IMR-90 (cell line): Measurements from ENCODE around the gene SLC7A10. TPM values are rescaled to one million over a fixed set of nuclear protein-coding genes. Genes with fewer than 3 reads are reported as not detected.

Experiments used
- ATAC-seq: fragments of 200-7000 bp; cut with Tn5 transposase; 2 replicates; pipeline ENCODE4 v1.9.1; 2020; ENCODE audit warnings: low read depth, mild to moderate bottlenecking, moderate library complexity
- BruUV-seq: library from RNA; stranded (reverse); fragments of 400-500 nt; replicated peaks from 2 replicates; lab custom pipeline; 2021; lab: Mats Ljungman, UMichigan
- CTCF ChIA-PET: fragments of 300-600 bp; formaldehyde crosslinking; extraction: SDS; loops from one replicate; lab custom pipeline; 2021; ENCODE audit warnings: antibody characterized with exemption; lab: Yijun Ruan, JAX
- POLR2A ChIA-PET: fragments of 300-600 bp; sonication (Branson Sonifier 250); formaldehyde crosslinking; loops from one replicate; lab custom pipeline; 2022; ENCODE audit warnings: antibody characterized with exemption; ENCODE audit not compliant: unreplicated experiment; lab: Charles Lee
- DNase-seq: peaks from one replicate; pipeline ENCODE4 v3.0.0; 2013
- H2AFZ ChIP-seq: replicated peaks from 2 replicates; pipeline ENCODE3; 2013; ENCODE audit warnings: low read length, mild to moderate bottlenecking; ENCODE audit not compliant: poor library complexity
- H2AK5ac ChIP-seq: 2 replicates; pipeline ENCODE4 v1.6.1; 2013; ENCODE audit warnings: low read depth, low read length, inconsistent platforms
- H2AK9ac ChIP-seq: replicated peaks from 2 replicates; pipeline ENCODE3; 2013; ENCODE audit warnings: mild to moderate bottlenecking, low read depth, low read length, moderate library complexity; ENCODE audit not compliant: poor library complexity
- H2BK120ac ChIP-seq: 2 replicates; pipeline ENCODE4 v1.6.1; 2013; ENCODE audit warnings: low read depth, low read length, inconsistent platforms
- H2BK15ac ChIP-seq: 3 replicates; pipeline ENCODE4 v1.6.1; 2013; ENCODE audit warnings: low read depth, low read length, inconsistent platforms
- H2BK20ac ChIP-seq: 2 replicates; pipeline ENCODE4 v1.6.1; 2013; ENCODE audit warnings: low read depth, mild to moderate bottlenecking, inconsistent platforms, low read length, moderate library complexity
- H2BK5ac ChIP-seq: 2 replicates; pipeline ENCODE4 v1.6.1; 2013; ENCODE audit warnings: mild to moderate bottlenecking, low read depth, low read length, inconsistent platforms; ENCODE audit not compliant: poor library complexity, severe bottlenecking
- H3K14ac ChIP-seq: replicated peaks from 2 replicates; pipeline ENCODE4 v1.6.1; 2013; ENCODE audit warnings: low read depth, low read length, inconsistent platforms
- H3K18ac ChIP-seq: 2 replicates; pipeline ENCODE4 v1.6.1; 2013; ENCODE audit warnings: low read depth, low read length, control low read depth
- H3K23ac ChIP-seq: 2 replicates; pipeline ENCODE4 v1.6.1; 2013; ENCODE audit warnings: low read depth, low read length, inconsistent platforms
- H3K27ac ChIP-seq: 2 replicates; pipeline ENCODE4 v1.5.1; 2013; ENCODE audit warnings: mild to moderate bottlenecking, control low read depth, low read length; ENCODE audit not compliant: insufficient read depth
- H3K27me3 ChIP-seq: 2 replicates; pipeline ENCODE4 v1.6.1; 2013; ENCODE audit warnings: low read length; ENCODE audit not compliant: control insufficient read depth, insufficient read depth
- H3K36me3 ChIP-seq: 2 replicates; pipeline ENCODE4 v1.6.1; 2013; ENCODE audit warnings: low read length, mixed read lengths; ENCODE audit not compliant: control insufficient read depth, insufficient read depth
- H3K4ac ChIP-seq: 2 replicates; pipeline ENCODE4 v1.6.1; 2013; ENCODE audit warnings: low read depth, low read length, inconsistent platforms
- H3K4me1 ChIP-seq: 2 replicates; pipeline ENCODE4 v1.6.1; 2013; ENCODE audit warnings: low read length, mixed read lengths; ENCODE audit not compliant: control insufficient read depth, insufficient read depth
- H3K4me2 ChIP-seq: 2 replicates; pipeline ENCODE4 v1.6.1; 2013; ENCODE audit warnings: low read depth, mild to moderate bottlenecking, control low read depth, low read length, moderate library complexity
- H3K4me3 ChIP-seq: 2 replicates; pipeline ENCODE4 v1.5.1; 2013; ENCODE audit warnings: low read depth, mild to moderate bottlenecking, control low read depth, low read length, moderate library complexity; ENCODE audit not compliant: insufficient read depth
- H3K56ac ChIP-seq: 2 replicates; pipeline ENCODE4 v1.6.1; 2013; ENCODE audit warnings: low read length, inconsistent platforms; ENCODE audit not compliant: insufficient read depth; ENCODE audit errors: extremely low read depth
- H3K79me1 ChIP-seq, 2 experiments: 2 replicates each; pipeline ENCODE4 v1.6.1; 2013; ENCODE audit warnings: low read length in 2 of 2, inconsistent platforms in 1 of 2, low read depth in 1 of 2
- H3K9ac ChIP-seq: 2 replicates; pipeline ENCODE4 v1.6.1; 2013; ENCODE audit warnings: low read depth, low read length, control low read depth
- H3K9me1 ChIP-seq: 2 replicates; pipeline ENCODE4 v1.6.1; 2013; ENCODE audit warnings: low read length, inconsistent platforms; ENCODE audit not compliant: insufficient read depth
- H3K9me3 ChIP-seq: 2 replicates; pipeline ENCODE4 v1.6.1; 2013; ENCODE audit warnings: low read length; ENCODE audit not compliant: control insufficient read depth, insufficient read depth
- H4K20me1 ChIP-seq: 2 replicates; pipeline ENCODE4 v1.6.1; 2013; ENCODE audit warnings: low read length, inconsistent platforms; ENCODE audit not compliant: insufficient read depth
- H4K5ac ChIP-seq: 2 replicates; pipeline ENCODE4 v1.6.1; 2013; ENCODE audit warnings: mild to moderate bottlenecking, low read depth, low read length, control low read depth
- H4K8ac ChIP-seq, 2 experiments: 2 replicates each; pipeline ENCODE4 v1.6.1; 2013; ENCODE audit warnings: low read depth in 2 of 2, low read length in 2 of 2, control low read depth in 1 of 2, inconsistent platforms in 1 of 2
- H4K91ac ChIP-seq: 2 replicates; pipeline ENCODE4 v1.6.1; 2013; ENCODE audit warnings: low read depth, low read length, inconsistent platforms; ENCODE audit not compliant: insufficient read depth
- BHLHE40 ChIP-seq: fragments of 150-350 bp; IDR thresholded peaks from 2 replicates; pipeline ENCODE4 v1.6.1; 2016; ENCODE audit warnings: mild to moderate bottlenecking, low read depth, low read length
- CEBPB ChIP-seq: IDR thresholded peaks from 2 replicates; pipeline ENCODE4 v1.6.1; 2012; ENCODE audit warnings: low read depth, low read length, improper control_type of control experiment
- CHD1 ChIP-seq: IDR thresholded peaks from 2 replicates; pipeline ENCODE4 v1.6.1; 2012; ENCODE audit warnings: low read depth, low read length, improper control_type of control experiment
- CTCF ChIP-seq: conservative IDR thresholded peaks from 2 replicates; pipeline ENCODE4 v1.5.1; 2012; ENCODE audit warnings: mild to moderate bottlenecking, low read depth, low read length, improper control_type of control experiment
- ELK1 ChIP-seq: fragments of 150-350 bp; IDR thresholded peaks from 2 replicates; pipeline ENCODE4 v1.6.1; 2016; ENCODE audit warnings: low read depth, mild to moderate bottlenecking, low read length, moderate library complexity, borderline replicate concordance
- FOS ChIP-seq: fragments of 150-350 bp; IDR thresholded peaks from 2 replicates; pipeline ENCODE4 v1.6.1; 2016; ENCODE audit warnings: low read depth, low read length
- MAFK ChIP-seq: IDR thresholded peaks from 2 replicates; pipeline ENCODE4 v1.6.1; 2012; ENCODE audit warnings: low read depth, low read length, improper control_type of control experiment
- MAZ ChIP-seq: IDR thresholded peaks from 2 replicates; pipeline ENCODE4 v1.6.1; 2012; ENCODE audit warnings: low read depth, mild to moderate bottlenecking, low read length, improper control_type of control experiment, moderate library complexity, borderline replicate concordance
- MXI1 ChIP-seq: IDR thresholded peaks from 2 replicates; pipeline ENCODE4 v1.6.1; 2012; ENCODE audit warnings: low read depth, mild to moderate bottlenecking, low read length, moderate library complexity, borderline replicate concordance
- NFE2L2 ChIP-seq: fragments of 150-350 bp; IDR thresholded peaks from 2 replicates; pipeline ENCODE4 v1.6.1; 2016; ENCODE audit warnings: low read depth, mild to moderate bottlenecking, low read length
- POLR2A ChIP-seq: IDR thresholded peaks from 2 replicates; pipeline ENCODE4 v1.6.1; 2012; ENCODE audit warnings: mild to moderate bottlenecking, low read depth, low read length
- RAD21 ChIP-seq: IDR thresholded peaks from 2 replicates; pipeline ENCODE4 v1.6.1; 2012; ENCODE audit warnings: low read length, improper control_type of control experiment
- RCOR1 ChIP-seq: IDR thresholded peaks from 2 replicates; pipeline ENCODE4 v1.6.1; 2012; ENCODE audit warnings: mild to moderate bottlenecking, low read length, improper control_type of control experiment; ENCODE audit not compliant: insufficient replicate concordance
- RFX5 ChIP-seq: IDR thresholded peaks from 2 replicates; pipeline ENCODE4 v1.8.0; 2012; ENCODE audit warnings: low read depth, mild to moderate bottlenecking, low read length, moderate library complexity
- SMC3 ChIP-seq: fragments of 150-350 bp; IDR thresholded peaks from 2 replicates; pipeline ENCODE4 v1.6.1; 2016; ENCODE audit warnings: low read depth, mild to moderate bottlenecking, antibody characterized with exemption, low read length, moderate library complexity
- USF2 ChIP-seq: fragments of 150-350 bp; IDR thresholded peaks from 2 replicates; pipeline ENCODE4 v1.6.1; 2017; ENCODE audit warnings: mild to moderate bottlenecking, antibody characterized with exemption, low read length, low read depth
- WGBS, 2 experiments: methylation state at CpG; one replicate each; pipeline versions ENCODE4 v1.1.5 to v1.1.7; 2013; ENCODE audit warnings: missing lambda C conversion rate in 2 of 2; ENCODE audit not compliant: insufficient read length in 1 of 2; ENCODE audit errors: extremely low coverage in 2 of 2; 5-methylcytosine and 5-hydroxymethylcytosine counted together
- dilution Hi-C: fragments of 300-500 bp; cut with HindIII; formaldehyde crosslinking; loops from one replicate; pipeline ENCODE4 v1.14.3; 2018; ENCODE audit warnings: low sequenced_read_pairs; ENCODE audit not compliant: unreplicated experiment
- in situ Hi-C: fragments of 300-500 bp; cut with MboI; formaldehyde crosslinking; loops from 3 replicates; pipeline ENCODE4 v1.14.3; 2019; ENCODE audit warnings: low sequenced_read_pairs, inconsistent platforms, mixed read lengths
- intact Hi-C: fragments of 100-400 bp; cut with micrococcal nuclease; formaldehyde crosslinking; loops from 2 replicates; pipeline ENCODE4 v1.10.0; 2022
- polyA plus RNA-seq, 3 experiments: library from polyadenylated mRNA; depleted of rRNA; stranded (reverse); fragments of >200 nt; gene quantifications; 2 replicates each; pipeline ENCODE4 v1.2.3, GENCODE V29; 2012; ENCODE audit warnings: low replicate concordance in 1 of 3
- total RNA-seq: library from RNA; depleted of rRNA; stranded (reverse); fragments of >200 nt; gene quantifications from 2 replicates; pipeline ENCODE4 v1.2.3, GENCODE V29; 2012

The SLC7A10 gene
- total and polyA plus RNA-seq, 2 of the 4 experiments (the other 2 are of a cell fraction): not detected

- BruUV-seq: no TSS peak
- Histone ChIP-seq H3K36me3 (no peaks in the 10 kb centered on the region), H3K18ac (no peak overlapping the region), H2AK9ac (no peak overlapping the region), H3K27me3 (peaks cover 4% of the 10 kb centered on the region; the same call in 1 of the 2 replicates), H3K4me1 (no peaks in the 10 kb centered on the region), H3K27ac (no peak overlapping the region), H3K14ac (no peak overlapping the region), H3K4ac (no peak overlapping the region), H2AK5ac (no peak overlapping the region), H4K91ac (no peak overlapping the region), H4K5ac (no peak overlapping the region), H3K56ac (no peak overlapping the region), H3K9me1 (0 out of 2 replicates have a peak, but pooled peaks cover 12% of the 10 kb centered on the region), H2BK5ac (no peak overlapping the region), H4K20me1 (no peaks in the 10 kb centered on the region), H4K8ac (no peak overlapping the region), H2BK15ac (no peak overlapping the region), H3K9me3 (no peaks in the 10 kb centered on the region), H3K4me3 (no peak overlapping the region), H2BK20ac (no peak overlapping the region), H2BK120ac (no peak overlapping the region), H3K23ac (no peak overlapping the region), H3K4me2 (no peak overlapping the region), H2AFZ (no peak overlapping the region), H3K9ac (no peak overlapping the region), H3K79me1 (no peaks in the 10 kb centered on the region)
- no peak for DNase-seq
- POLR2A ChIA-PET: no interaction called here
- TF ChIP-seq SMC3: no peak
- no peak for TF ChIP-seq BHLHE40
- TF ChIP-seq FOS: no peak
- TF ChIP-seq USF2: no peak
- TF ChIP-seq MAZ: no peak
- TF ChIP-seq CEBPB: no peak
- TF ChIP-seq NFE2L2: no peak
- TF ChIP-seq POLR2A: no peak
- TF ChIP-seq ELK1: no peak
- no peak for TF ChIP-seq CHD1
- TF ChIP-seq CTCF: no peak
- TF ChIP-seq RAD21: no peak
- no peak for TF ChIP-seq MAFK
- TF ChIP-seq MXI1: no peak
- no peak for TF ChIP-seq RFX5
- TF ChIP-seq RCOR1: no peak
- intact Hi-C loops: no loop called here
- ATAC-seq: no peak
- CTCF ChIA-PET: no interaction called here
- WGBS, 2 experiments: no CpG with 5 or more reads among the region's 1 CpG
- dilution Hi-C loops: no loop called here
- in situ Hi-C loops: no loop called here
Measured at GRCh38 chr19:33247441-33247819, 21.8 kb upstream of the SLC7A10 start.
